ENCODE measurements around the gene CRLF3.

- TF ChIP-seq POLR2A (IDR thresholded peaks at IDR 0.05; ENCODE audit: low read depth, low read length): no peak
- no peak for TF ChIP-seq POLR2AphosphoS5 (IDR thresholded peaks at IDR 0.05; ENCODE audit: low read depth, low read length)
- no peak for TF ChIP-seq TAF1 (IDR thresholded peaks at IDR 0.05; ENCODE audit: borderline replicate concordance, low read depth, low read length)
Measured at GRCh38 chr17:30812218-30813177, 12.0 kb downstream of the CRLF3 start.
